Stimulated activated CD8-positive, alpha-beta memory T cell treated with anti-CD3 and anti-CD28 coated beads, Interleukin-15, amount 100 ng/mL, for 24 hours (primary cell): ENCODE measurements around the gene AIMP2.
"Not testable (repeated sequence)": the region's sequence is repeated elsewhere in the genome, so short reads cannot be mapped to it uniquely, and the experiment has no call there.

Experiments used
- DNase-seq: peaks from one replicate; pipeline ENCODE4 v3.0.0-alpha.2; 2020; ENCODE audit warnings: low read depth

Gene AIMP2

DNA sequence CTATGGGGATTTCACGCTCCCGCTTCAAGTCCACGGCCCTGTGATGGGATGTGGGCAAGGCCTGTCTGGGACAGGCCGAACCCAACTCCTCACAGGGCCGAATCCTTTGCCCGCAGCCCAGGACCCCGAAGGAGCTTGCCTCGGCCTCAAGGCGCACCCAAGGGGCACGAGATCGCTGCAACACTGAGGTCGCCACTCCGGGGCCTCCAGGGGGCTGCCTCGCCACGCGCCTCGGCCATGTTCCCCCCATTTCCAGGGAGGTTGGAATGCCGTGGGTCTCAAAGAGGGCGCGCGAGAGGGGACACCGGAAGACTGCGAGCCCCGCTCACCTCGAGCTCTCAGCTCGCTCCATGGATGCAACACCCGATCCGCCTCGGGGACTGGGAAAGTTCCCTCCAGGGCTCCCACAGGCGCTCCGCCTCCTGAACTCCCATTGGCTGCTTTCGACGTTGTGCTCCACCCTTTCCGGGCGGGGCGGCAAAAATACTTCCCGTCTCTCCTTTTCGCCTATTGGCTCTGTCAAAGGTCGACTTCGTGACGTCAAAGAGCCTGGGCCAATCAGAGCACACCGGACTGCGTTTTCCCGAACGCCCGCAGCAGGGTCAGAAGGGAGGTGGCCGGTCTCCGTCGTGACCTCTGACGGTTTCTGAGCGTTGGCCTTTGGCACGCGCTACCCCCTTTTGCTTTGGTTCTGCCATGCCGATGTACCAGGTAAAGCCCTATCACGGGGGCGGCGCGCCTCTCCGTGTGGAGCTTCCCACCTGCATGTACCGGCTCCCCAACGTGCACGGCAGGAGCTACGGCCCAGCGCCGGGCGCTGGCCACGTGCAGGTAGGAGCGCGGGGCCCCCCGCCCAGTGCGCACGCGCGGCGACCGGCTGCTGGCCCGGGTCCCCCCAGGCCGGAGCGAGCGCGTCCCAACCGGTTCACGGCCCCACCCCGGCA lies at the start of gene AIMP2, which contains the start of gene PMS2:
TSS of gene AIMP2 (plus strand) at position 605 of the 944 bp plus-strand sequence. CDS start at position 697, 92 bp downstream.
TSS of gene PMS2 (minus strand) at position 382 of the 944 bp plus-strand sequence. CDS start at position 352, 30 bp downstream.
- peak; percentile 81 for DNase-seq

DNA sequence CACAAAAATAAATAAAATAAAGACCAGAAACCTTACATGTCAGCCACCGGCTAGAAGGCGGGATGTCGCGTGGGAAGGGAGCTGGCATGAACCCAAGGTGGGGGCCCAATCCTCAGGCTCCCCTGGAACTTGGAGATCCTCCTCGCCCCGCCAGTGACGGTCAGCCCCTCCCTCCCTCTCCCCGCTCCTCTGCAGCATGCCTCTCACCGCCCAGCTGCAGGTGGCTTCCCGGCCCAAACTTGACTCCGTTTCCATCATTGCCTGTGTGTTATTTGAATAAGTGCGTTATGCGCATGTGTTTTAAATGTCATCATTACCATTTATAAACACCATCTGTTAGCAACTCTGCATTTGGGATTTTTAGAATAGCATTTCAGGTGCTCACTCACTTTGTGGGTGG lies 45.9 kb upstream of the AIMP2 start:
- DNase-seq, result not testable (repeated sequence)

DNA sequence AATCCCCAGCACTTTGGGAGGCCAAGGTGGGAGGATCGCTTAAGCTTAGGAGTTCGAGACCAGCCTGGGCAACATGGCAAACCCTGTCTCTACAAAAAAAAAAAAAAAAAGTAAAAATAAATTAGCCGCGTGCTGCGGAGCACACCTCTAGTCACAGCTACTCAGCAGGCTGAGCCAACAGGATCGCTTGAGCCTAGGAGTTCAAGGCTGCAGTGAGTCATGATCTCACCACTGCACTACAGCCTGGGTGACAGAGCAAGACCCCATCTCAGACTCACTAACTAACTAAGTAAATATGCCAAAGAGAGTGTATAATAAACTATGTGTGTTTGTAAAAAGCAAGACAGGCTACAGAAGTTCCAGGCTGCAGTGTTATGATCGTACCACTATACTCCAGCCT lies 45.3 kb upstream of the AIMP2 start:
- DNase-seq, result not testable (repeated sequence)

DNA sequence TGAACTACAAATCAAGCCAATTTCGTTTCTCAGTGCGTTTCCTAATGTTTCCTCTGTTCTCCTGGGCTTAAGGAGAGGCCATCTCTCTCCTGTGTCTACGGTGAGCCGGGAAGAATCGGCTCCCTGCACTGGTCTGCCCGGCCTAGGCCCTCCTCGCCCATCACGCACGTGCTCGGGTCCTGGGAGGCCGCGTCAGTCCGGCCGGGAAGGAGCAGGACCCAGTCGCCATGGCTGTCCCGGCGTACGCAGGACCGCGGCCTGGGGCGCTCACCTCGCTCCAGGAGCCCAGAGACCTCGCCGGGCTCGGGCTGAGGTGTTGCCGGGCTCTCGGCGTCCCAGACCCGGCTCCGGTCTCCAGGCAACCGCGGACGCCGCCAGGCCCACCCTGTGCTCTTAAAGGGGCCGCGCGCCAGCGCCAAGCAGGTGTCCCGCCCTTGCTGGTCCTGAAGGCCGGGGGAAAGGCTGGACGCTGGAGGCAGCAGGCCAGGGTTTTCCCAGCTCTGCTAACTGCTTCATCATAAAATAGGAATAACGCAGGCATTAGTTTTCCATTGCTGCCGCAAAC lies 38.6 kb upstream of the AIMP2 start, which contains the start of gene RSPH10B:
TSS of gene RSPH10B (minus strand) at position 343 of the 565 bp plus-strand sequence. CDS start 3,573 bp downstream, outside the sequence.
- DNase-seq, result not testable (repeated sequence)

DNA sequence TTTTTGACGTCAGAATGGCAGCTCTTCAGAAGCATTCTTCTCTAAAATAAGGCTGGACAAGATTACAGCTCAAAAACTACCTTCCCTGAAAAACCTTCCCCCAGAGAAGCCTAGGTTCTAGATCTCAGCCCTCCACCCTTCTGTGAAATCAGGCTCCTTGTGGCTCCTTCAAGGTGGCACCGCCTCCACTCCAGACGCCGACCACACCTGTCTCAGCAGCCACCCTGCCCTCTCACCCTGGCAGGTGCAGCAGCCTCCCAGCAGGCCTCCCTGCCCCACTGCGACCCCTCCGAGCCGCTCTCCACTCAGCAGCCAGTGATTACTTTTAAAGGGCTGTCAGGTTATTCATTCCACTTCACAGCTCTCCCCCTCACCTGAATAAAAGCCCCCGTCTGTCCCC lies 35.5 kb upstream of the AIMP2 start:
- DNase-seq, result not testable (repeated sequence)

DNA sequence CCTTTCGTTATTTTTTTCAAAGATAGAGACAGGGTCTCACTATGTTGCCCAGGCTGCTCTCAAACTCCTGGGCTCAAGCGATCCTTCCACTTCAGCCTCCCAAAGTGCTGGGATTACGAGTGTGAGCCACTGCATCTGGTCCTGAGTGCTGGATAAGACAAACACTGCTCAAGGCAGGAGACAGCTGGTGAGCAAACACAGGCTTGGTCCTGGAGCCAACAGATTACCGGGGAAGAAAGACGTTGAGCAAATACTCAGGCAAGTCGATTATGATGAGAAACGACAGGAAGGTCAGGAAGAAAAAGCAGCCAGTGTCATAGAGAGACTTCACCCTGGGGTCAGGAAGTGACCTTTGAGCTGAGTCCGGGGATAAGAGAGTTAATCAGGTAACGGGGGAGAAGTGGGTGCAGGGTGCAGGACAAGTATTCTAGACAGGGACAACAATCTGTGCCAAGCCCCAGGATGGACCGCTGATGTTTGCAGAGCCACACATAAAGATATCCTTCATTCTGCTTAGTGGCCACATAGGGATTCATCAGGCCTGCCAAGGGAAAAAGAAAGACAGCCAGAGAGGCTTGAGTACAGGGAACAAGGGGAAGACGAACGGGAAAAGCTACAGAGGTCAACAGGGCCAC lies 29.3 kb upstream of the AIMP2 start:
- DNase-seq, result not testable (repeated sequence)

DNA sequence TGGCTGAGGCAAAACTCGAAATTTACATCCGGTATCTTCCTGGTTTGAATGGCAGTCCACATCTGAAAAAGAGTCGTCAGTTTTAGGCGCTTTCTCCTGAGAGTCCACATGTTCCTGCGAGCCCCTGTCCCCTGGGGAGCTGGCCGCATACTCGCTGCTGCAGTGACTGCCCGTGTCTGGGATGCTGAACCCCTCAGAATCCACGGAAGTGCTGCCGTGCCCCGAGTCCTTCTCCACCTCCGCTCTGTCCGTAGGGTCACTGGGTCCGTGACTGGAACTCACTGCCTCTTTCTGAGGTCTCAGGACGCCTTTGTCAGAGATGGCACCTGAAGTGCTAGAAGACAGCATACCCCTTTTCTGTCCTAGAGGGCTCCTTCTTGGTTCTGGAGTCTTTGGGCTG lies 22.0 kb upstream of the AIMP2 start:
- not testable (repeated sequence) for DNase-seq

DNA sequence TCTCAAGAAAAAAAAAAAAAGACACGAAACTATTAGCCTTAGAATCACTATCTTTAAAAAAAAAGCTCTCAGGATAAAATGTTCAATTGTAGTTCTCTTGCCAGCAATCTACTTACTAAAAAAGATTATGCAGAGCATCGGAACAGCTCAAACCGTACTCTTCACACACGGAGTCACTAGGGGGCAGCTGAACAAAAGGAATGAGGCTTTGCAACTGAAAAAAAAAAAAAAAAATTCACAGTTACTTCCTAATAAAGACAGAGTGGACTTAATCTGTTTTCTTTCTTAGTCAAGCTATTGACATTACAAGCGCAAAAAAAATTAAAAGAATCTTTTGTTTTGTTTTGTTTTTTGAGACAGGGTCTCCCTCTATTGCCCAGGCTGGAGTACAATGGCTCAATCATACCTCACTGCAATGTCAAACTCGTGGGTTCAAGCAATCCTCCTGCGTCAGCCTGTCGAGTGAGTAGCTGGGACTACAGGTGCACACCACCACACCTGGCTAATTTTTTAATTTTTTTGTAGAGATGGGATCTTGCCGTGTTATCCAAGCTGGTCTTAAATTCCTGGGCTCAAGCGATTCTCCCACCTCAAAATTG lies 11.8 kb upstream of the AIMP2 start:
- no peak for DNase-seq

DNA sequence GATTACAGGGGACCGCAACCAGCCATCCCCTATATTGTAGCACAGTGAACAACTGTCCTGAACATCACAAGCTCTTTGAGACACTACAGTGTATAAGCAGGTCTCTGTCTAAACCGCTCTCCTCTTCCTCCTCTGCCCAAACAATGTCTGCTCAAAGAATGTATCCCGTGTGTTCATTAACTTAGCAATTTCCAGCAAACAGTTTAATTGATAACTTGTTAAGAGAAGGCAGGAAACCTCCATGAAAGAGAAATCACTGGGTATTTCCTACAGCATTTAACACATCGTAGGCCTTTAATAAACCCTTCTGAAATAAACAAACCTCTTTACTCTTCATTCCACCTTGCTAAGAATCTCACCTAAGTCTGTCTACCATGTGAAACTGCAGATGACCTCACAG lies 1.7 kb upstream of the AIMP2 start:
- no peak for DNase-seq

DNA sequence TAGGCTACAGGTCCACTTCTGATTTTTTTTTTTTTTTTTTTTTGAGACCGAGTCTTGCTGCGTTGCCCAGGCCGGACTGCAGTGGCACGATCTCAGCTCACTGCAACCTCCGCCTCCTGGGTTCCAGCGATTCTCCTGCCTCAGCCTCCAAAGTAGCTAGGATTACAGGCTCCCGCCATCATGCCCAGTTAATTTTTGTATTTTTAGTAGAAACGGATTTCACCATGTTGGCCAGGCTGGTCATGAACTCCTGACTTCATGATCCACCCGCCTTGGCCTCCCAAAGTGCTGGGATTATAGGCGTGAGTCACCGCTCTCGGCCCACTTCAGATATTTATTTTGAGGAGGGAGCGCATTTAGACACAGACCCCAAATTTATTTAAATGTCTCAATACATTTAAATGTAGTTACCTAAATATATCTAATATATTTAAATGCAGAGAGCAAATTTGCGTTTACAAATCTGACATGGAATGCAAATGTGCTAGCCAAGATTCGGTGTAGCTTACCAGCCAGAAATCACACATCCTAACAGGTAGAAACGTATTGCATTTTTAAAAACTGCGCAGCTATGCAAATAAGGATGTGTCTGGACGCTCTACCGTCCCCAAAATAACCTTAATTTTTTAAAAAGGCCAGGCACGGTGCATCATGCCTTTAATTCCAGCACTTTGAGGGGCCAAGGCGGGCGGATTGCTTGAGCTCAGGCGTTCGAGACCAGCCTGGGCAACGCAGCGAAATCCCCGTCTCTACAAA lies 1.1 kb upstream of the AIMP2 start:
- not testable (repeated sequence) for DNase-seq

DNA sequence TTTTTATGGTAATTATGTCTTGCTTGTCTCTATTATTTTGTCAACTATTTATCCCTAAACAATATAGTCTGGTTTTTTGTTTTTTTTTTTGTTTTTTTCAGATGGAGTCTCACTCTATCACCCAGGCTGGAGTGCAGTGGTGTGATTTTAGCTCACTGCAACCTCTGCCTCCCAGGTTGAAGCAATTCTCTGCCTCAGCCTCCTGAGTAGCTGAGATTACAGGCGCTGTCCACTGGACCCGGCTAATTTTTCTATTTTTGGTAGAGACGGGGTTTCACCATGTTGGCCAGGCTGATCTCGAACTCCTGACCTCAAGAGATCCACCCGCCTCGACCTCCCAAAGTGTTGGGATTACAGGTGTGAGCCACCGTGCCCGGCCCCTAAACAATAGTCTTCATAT lies 1.3 kb downstream of the AIMP2 start:
- not testable (repeated sequence) for DNase-seq

DNA sequence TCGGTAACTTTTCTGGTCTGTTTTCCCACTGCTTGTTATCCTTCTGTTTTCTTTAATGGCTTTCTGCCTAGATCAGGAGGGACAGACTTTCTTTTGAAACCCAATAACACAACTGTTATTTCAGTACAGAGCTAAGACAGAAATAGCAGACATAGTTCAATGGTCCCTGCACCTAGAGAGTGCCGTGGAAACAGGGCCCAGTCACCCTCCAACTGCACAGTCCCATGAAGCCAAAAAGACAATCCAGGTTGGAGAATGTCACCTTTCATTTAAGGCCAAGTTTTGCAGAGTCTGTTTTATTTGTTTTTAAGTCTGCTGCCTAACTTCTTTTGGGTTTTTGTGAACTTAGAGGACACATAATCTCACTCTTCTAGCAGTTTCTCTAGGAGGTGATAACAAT lies 2.5 kb downstream of the AIMP2 start:
- DNase-seq, result no peak

DNA sequence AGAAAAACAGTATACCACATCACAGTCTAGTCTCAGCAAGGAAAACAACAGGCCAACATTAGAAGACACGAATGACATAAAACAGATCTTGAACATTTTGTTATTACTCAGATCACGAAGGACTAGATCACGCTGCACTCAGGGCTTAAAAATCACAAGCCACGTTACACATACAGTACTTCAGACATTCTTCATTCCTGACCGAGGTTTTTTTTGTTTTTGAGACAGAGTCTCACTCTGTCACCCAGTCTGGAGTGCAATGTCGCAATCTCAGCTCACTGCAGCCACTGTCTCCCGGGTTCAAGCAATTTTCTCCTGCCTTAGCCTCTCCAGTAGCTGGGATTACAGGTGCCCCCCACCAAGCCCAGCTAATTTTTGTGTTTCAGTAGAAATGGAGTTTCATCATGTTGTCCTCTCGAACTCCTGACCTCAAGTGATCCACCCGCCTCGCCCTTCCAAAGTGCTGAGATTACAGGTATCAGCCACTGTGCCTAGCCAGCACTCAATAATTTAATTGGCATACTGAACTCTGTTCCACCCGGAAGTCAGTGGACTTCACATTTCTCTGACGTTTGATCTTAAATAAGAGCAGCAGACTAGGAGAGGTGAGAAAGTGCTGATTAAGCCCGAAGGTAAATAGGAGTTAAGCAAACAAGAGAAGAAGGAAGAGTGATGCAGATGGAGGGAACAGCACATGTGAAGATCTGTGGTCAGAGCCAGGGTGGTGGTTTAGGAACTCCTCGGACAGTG lies 3.5 kb downstream of the AIMP2 start:
- no peak for DNase-seq

DNA sequence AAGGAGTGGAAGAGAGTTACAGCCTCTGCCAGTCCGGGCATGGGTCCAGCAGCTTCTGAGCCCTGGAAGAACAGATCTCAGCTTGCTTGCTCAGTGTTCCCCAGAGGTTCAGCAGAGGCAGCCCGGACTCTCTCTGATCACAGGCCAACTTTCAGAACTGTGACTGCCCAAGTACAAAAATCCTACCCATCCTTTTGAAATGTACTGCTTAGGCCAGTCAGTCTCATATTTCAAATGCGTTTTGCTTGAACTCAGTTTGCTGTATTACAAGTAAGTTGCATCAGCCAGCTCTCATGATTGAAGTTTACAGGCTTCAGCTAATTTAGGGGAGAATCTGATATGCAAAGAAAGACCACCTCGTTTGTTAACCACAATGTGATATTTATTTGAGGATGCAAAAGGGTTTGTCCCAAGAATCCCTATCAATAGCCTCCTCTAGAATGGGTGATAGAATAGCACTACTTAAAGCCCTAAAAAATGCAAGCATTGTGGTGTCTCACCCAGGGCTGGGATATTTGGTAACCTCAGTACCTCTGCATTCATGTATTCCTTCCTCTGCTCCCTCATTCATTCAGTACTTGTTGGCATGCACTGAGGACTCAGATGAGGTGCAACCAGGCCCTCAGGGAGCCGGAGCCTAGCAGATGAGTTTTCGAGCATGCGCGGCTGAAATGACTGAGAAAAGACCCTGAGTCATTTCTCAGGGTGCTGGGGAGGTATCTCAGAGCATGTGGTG lies 7.0 kb downstream of the AIMP2 start:
- DNase-seq, result no peak

DNA sequence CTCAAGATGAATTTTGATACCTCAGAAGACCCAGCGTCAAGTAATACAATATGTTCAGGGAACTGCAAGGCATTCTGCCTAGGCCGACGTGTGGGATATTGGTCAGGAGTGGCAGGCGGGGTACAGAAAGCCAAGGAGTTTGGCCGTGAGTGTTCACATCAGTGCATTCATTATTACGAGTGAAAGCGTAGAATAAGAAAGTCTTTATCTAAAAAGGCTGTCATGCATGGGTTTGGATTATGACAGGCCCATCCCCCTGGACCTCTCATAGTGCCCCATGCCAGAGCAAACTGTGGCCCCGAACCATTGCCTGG lies 7.5 kb downstream of the AIMP2 start:
- no peak for DNase-seq

DNA sequence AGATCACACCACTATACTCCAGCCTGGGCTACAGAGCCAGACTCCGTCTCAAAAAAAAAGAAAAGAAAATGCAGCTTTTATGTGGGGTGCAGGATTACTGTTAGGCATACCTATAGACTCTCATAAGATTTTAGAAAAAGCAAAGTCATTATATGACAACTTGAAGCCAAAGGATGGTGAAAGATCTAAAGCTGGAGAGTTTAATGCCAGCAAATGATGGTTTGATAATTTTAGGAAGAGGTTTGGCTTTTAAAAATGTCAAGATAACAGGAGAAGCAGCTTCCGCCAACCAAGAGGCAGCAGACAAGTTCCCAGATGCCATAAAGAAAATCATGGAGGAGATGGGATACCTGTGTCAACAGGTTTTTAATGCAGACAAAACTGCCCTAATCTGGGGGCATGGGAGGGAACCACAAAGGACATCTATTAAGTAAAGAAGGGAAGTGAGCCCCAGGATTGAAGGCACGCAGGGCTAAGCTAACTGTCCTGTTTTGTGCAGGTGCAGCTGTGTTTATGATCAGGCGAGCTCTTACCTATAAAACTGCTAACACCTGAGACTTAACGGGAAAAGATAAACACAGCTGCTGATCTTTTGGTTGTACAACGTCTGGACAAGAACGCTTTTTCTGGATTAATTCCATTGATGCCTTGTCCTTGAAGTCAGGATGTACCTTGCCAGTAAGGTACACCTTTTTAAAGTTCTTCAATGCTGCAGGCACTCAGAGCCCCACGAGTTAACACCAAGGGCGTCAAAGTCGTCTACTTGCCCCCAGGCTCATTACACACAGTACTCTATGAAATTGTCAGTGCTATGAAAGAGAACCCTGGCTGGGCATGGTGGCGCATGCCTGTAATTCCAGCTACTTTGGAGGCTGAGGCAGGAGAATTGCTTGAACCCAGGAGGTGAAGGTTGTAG lies 11.6 kb downstream of the AIMP2 start:
- DNase-seq, result no peak

DNA sequence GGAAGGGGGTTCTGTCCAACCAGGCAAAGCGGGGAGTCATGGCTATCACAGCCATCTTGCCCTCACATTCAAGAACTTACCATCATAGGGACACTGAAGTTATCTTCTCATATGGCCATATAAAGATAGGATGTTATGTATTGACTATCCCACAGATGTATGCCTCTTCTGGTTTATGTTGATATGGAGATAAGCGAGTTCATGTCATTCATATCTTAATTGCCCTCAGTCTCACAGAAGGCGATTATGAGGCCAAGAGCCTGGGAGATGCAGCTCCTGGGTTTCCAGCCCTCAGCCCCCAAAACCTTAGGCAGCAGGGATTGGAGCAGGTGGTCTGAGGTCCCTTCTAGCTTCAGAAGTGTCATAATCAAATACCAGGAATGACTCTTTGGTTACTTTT lies 13.6 kb downstream of the AIMP2 start:
- no peak for DNase-seq

DNA sequence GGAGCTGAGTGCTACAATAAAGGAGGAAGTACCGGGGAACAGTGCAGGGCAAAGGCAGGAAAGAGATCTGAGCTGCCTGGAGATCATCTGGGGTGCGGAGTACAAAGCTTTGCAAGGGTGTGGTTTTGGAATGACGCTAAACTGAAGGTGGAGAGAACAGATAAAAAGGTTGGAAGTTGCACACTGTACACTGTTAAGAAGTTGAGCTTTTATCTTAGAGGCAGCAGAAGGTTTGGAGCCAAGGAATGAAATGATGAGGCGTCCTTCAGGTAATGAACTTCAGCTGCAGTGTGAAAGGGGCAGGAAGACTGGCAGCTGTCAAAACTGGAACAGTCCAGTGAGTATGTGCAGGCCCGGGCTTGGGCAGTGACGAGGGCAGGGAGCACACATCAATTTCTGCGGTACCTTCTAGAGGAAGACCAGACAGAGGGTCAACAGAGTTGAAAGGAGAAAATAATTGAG lies 14.9 kb downstream of the AIMP2 start:
- no peak for DNase-seq
